Liver (tissue), 9 donors: ENCODE data around the gene RBM5. TPM values are rescaled to one million over a fixed set of nuclear protein-coding genes. Genes with fewer than 3 reads are reported as not detected.

ENCODE experiments used
- DNase-seq: peaks from one replicate; pipeline ENCODE4 v3.0.0-alpha.2; 2017; ENCODE audit warnings: low spot score
- H3K27ac ChIP-seq, 2 donors: one replicate each; pipeline ENCODE4 v1.7.0; 2013; ENCODE audit warnings: inconsistent platforms in 2 of 2, low read length in 2 of 2, control low read depth in 1 of 2, low read depth in 1 of 2, mild to moderate bottlenecking in 1 of 2
- H3K27me3 ChIP-seq, 4 donors: one replicate each; pipeline versions ENCODE4 v1.6.1 to v1.7.0; 2013; ENCODE audit warnings: low read length in 3 of 4, inconsistent platforms in 1 of 4, mild to moderate bottlenecking in 1 of 4, moderate library complexity in 1 of 4; ENCODE audit not compliant: control insufficient read depth in 4 of 4, insufficient read depth in 4 of 4
- H3K36me3 ChIP-seq, 4 donors: one replicate each; pipeline versions ENCODE4 v1.6.1 to v1.7.0; 2013; ENCODE audit warnings: low read length in 3 of 4, mild to moderate bottlenecking in 3 of 4, low read depth in 1 of 4, moderate library complexity in 1 of 4; ENCODE audit not compliant: control insufficient read depth in 4 of 4, insufficient read depth in 3 of 4
- H3K4me1 ChIP-seq, 4 donors: one replicate each; pipeline versions ENCODE4 v1.6.1 to v1.7.0; 2013; ENCODE audit warnings: low read length in 3 of 4, mild to moderate bottlenecking in 3 of 4, moderate library complexity in 1 of 4; ENCODE audit not compliant: control insufficient read depth in 4 of 4, insufficient read depth in 4 of 4
- H3K4me3 ChIP-seq, 3 donors: one replicate each; pipeline versions ENCODE4 v1.6.1 to v1.7.0; 2013; ENCODE audit warnings: low read length in 3 of 3, control low read depth in 1 of 3, low read depth in 1 of 3, mild to moderate bottlenecking in 1 of 3
- H3K9ac ChIP-seq, 2 donors: one replicate each; pipeline ENCODE4 v1.7.0; 2013; ENCODE audit warnings: low read length in 2 of 2, mild to moderate bottlenecking in 2 of 2, moderate library complexity in 2 of 2, control low read depth in 1 of 2, low read depth in 1 of 2
- H3K9me3 ChIP-seq, 4 donors: one replicate each; pipeline versions ENCODE4 v1.6.1 to v1.7.0; 2013; ENCODE audit warnings: low read length in 3 of 4; ENCODE audit not compliant: control insufficient read depth in 4 of 4
- ATF3 ChIP-seq: IDR thresholded peaks from 2 replicates; pipeline ENCODE4 v1.6.1; 2016; ENCODE audit warnings: antibody characterized with exemption
- CTCF ChIP-seq: fragments of 150-350 bp; IDR thresholded peaks from 2 replicates; pipeline ENCODE4 v1.5.1; 2017; ENCODE audit warnings: improper control_type of control experiment, low read depth, low read length; ENCODE audit not compliant: missing input control
- EGR1 ChIP-seq, 2 donors: IDR thresholded peaks; 2 replicates each; pipeline ENCODE4 v1.6.1; 2016 to 2018; ENCODE audit warnings: antibody characterized with exemption in 2 of 2, low read depth in 2 of 2
- FOXA1 ChIP-seq: IDR thresholded peaks from 2 replicates; pipeline ENCODE4 v1.6.1; 2016; ENCODE audit warnings: antibody characterized with exemption
- FOXA2 ChIP-seq: IDR thresholded peaks from 2 replicates; pipeline ENCODE4 v1.6.1; 2016; ENCODE audit warnings: antibody characterized with exemption
- GABPA ChIP-seq, 2 donors: IDR thresholded peaks in 1 of 2; conservative IDR thresholded peaks in 1 of 2; 2 replicates each; pipeline ENCODE4 v1.6.1; 2016; ENCODE audit warnings: antibody characterized with exemption in 2 of 2, mild to moderate bottlenecking in 1 of 2, moderate library complexity in 1 of 2
- HNF4A ChIP-seq, 2 donors: conservative IDR thresholded peaks; 2 replicates each; pipeline ENCODE4 v1.6.1; 2016; ENCODE audit warnings: antibody characterized with exemption in 2 of 2, mild to moderate bottlenecking in 2 of 2
- HNF4G ChIP-seq: IDR thresholded peaks from 2 replicates; pipeline ENCODE4 v1.6.1; 2016; ENCODE audit warnings: antibody characterized with exemption
- JUND ChIP-seq, 2 donors: IDR thresholded peaks; 2 replicates each; pipeline ENCODE4 v1.6.1; 2016; ENCODE audit warnings: antibody characterized with exemption in 2 of 2
- MAX ChIP-seq: IDR thresholded peaks from 2 replicates; pipeline ENCODE4 v1.6.1; 2016; ENCODE audit warnings: antibody characterized with exemption
- NR2F2 ChIP-seq: IDR thresholded peaks from 2 replicates; pipeline ENCODE4 v1.6.1; 2016; ENCODE audit warnings: antibody characterized with exemption
- RAD21 ChIP-seq, 2 donors: IDR thresholded peaks; 2 replicates each; pipeline ENCODE4 v1.6.1; 2016; ENCODE audit warnings: antibody characterized with exemption in 2 of 2, mild to moderate bottlenecking in 2 of 2
- REST ChIP-seq: IDR thresholded peaks from 2 replicates; pipeline ENCODE4 v1.6.1; 2016; ENCODE audit warnings: antibody characterized with exemption, mild to moderate bottlenecking
- RXRA ChIP-seq, 2 donors: IDR thresholded peaks; 2 replicates each; pipeline ENCODE4 v1.6.1; 2017 to 2018; ENCODE audit warnings: antibody characterized with exemption in 2 of 2, mild to moderate bottlenecking in 1 of 2
- SP1 ChIP-seq: IDR thresholded peaks from 2 replicates; pipeline ENCODE4 v1.6.1; 2018; ENCODE audit warnings: antibody characterized with exemption, mild to moderate bottlenecking
- TAF1 ChIP-seq: conservative IDR thresholded peaks from 2 replicates; pipeline ENCODE4 v1.6.1; 2016; ENCODE audit warnings: antibody characterized with exemption, mild to moderate bottlenecking
- YY1 ChIP-seq: IDR thresholded peaks from 2 replicates; pipeline ENCODE4 v1.6.1; 2016; ENCODE audit warnings: antibody characterized with exemption, mild to moderate bottlenecking
- ZBTB33 ChIP-seq: IDR thresholded peaks from 2 replicates; pipeline ENCODE4 v1.6.1; 2016; ENCODE audit warnings: antibody characterized with exemption
- WGBS: extraction: QIAGEN DNeasy Blood & Tissue Kit; methylation state at CpG from one replicate; pipeline ENCODE4 v1.1.7; 2013; 5-methylcytosine and 5-hydroxymethylcytosine counted together
- polyA plus RNA-seq, 2 donors: library from polyadenylated mRNA; stranded (reverse) in 1 of 2; unstranded in 1 of 2; fragments of 200-250 nt in 1 of 2; fragments of >200 nt in 1 of 2; fragmentation: Nextera tagmentation in 1 of 2; extraction: Ambion mirVana in 1 of 2; gene quantifications; one replicate each; pipeline versions ENCODE4 v1.2.1 to v1.2.3, GENCODE V29; 2013 to 2015
- total RNA-seq, 2 donors: library from RNA; depleted of rRNA; stranded (reverse); fragments of >200 nt; gene quantifications; one replicate each; pipeline ENCODE4 v1.2.3, GENCODE V29; 2014
- donor health status: healthy.
- donor health status: healthy.
- donor health status: healthy.
- donor health status: healthy.
- donor health status: healthy.

RBM5 gene
- total and polyA plus RNA-seq, 4 donors: 21.2 to 142 (median 64.3) TPM

- TF ChIP-seq ZBTB33 (no peak), SP1 (no peak), FOXA1 (no peak), EGR1 (IDR thresholded peaks at IDR 0.05; ENCODE audit: low read depth in 2 of 2) (no peak), HNF4G (no peak), CTCF (no peak)
Measured at GRCh38 chr3:50117120-50117519, 28.4 kb downstream of the RBM5 start (continued).

- Histone ChIP-seq H3K36me3 (peaks cover 20 to 72% (median 61%) of the 10 kb centered on the region in 4 donors), H3K9ac (no peak overlapping the region), H3K27me3 (no peaks in the 10 kb centered on the region), H3K9me3 (no peaks in the 10 kb centered on the region), H3K27ac (no peak overlapping the region), H3K4me1 (no peaks in the 10 kb centered on the region), H3K4me3 (no peak overlapping the region)
- WGBS: 91% methylated on average over 10 of the region's 10 CpGs
- no peak for DNase-seq
- no peak for TF ChIP-seq SP1
- no peak for TF ChIP-seq EGR1 (IDR thresholded peaks at IDR 0.05; ENCODE audit: low read depth in 2 of 2)
- TF ChIP-seq ZBTB33: no peak
- no peak for TF ChIP-seq REST
- no peak for TF ChIP-seq HNF4A (conservative IDR thresholded peaks at IDR 0.05)
- TF ChIP-seq RXRA (IDR thresholded peaks at IDR 0.05): no peak
- TF ChIP-seq ATF3: no peak
- TF ChIP-seq NR2F2: no peak
- no peak for TF ChIP-seq RAD21 (IDR thresholded peaks at IDR 0.05)
- no peak for TF ChIP-seq MAX
- no peak for TF ChIP-seq GABPA (IDR thresholded peaks at IDR 0.05 in 1 of 2, conservative IDR thresholded peaks at IDR 0.05 in 1 of 2)
- no peak for TF ChIP-seq JUND (IDR thresholded peaks at IDR 0.05)
- no peak for TF ChIP-seq YY1
- no peak for TF ChIP-seq CTCF
- no peak for TF ChIP-seq FOXA2
- TF ChIP-seq HNF4G: no peak
- TF ChIP-seq FOXA1: no peak
- TF ChIP-seq TAF1: no peak
Measured at GRCh38 chr3:50118237-50118636, 29.5 kb downstream of the RBM5 start.
